ENCODE measurements around the gene DMRT3. TPM values are rescaled to one million over a fixed set of nuclear protein-coding genes. Genes with fewer than 3 reads are reported as not detected.

DMRT3 gene
- total and polyA plus RNA-seq, 2 of the 8 experiments (the other 6 are each of a cell fraction or from before 2014, with no cell fraction given), result not detected

- TF ChIP-seq EGR1 (IDR thresholded peaks at IDR 0.05; ENCODE audit: borderline replicate concordance, low read depth, low read length) (peak; percentile 7; the same call in 1 of the 2 replicates), SP1 (IDR thresholded peaks at IDR 0.05; ENCODE audit: low read depth, low read length) (no peak), RNF2 (IDR thresholded peaks at IDR 0.05; ENCODE audit: borderline replicate concordance, low read depth, low read length, missing control alignments, poor library complexity, severe bottlenecking) (peak; percentile 44), PHF8 (conservative IDR thresholded peaks at IDR 0.05; ENCODE audit: low read depth, low read length) (0 out of 2 replicates have a peak, but pooled peaks have one; percentile 38), CHD1 (IDR thresholded peaks at IDR 0.05; ENCODE audit: low read depth, low read length) (no peak), CTCF (IDR thresholded peaks at IDR 0.05; ENCODE audit: control extremely low read depth in 1 of 3, insufficient read depth in 1 of 3, low read depth in 1 of 3, low read length in 3 of 3) (0 out of 4 replicates have a peak, but pooled peaks of 1 of the 3 experiments have one; percentile 1), CREB1 (IDR thresholded peaks at IDR 0.05) (peak; percentile 53; the same call in 1 of the 2 replicates), RBBP5 (IDR thresholded peaks at IDR 0.05; ENCODE audit: borderline replicate concordance, low read depth, low read length) (peak; percentile 54; the same call in 1 of the 2 replicates), POU5F1 (IDR thresholded peaks at IDR 0.05; ENCODE audit: low read depth, low read length) (no peak), CBX8 (IDR thresholded peaks at IDR 0.05; ENCODE audit: borderline replicate concordance, low read depth, low read length) (peak; percentile 69; the same call in 1 of the 2 replicates), EP300 (IDR thresholded peaks at IDR 0.05; ENCODE audit: borderline replicate concordance in 1 of 2, low read depth in 2 of 2, low read length in 2 of 2) (no peak)
Measured at GRCh38 chr9:976943-977837, 735 bp downstream of the DMRT3 start (continued).
